ENCODE results near the gene CLDN19.
"Not testable (repeated sequence)": the region's sequence is repeated elsewhere in the genome, so short reads cannot be mapped to it uniquely, and the experiment has no call there.

Gene CLDN19

DNA sequence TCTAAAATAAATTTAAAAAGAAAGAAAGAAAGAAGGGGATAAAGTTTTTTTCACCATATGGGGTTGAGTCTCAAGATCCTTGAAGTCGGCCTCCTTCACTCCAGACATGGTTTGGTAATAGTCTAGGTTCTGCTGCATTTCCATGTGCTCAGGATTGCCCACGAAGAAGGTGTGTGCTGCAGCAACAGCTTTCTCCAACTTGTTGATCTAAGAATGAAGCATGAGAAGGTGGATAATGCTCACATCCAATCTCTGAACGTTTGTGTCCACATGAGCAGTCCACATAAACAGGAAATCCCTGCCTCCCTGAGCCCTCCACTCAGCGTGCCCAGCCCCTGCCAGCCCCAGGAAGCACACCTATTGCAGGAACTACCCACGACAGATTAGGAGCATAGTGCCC is 22.2 kb upstream of the CLDN19 start:
- no peak for DNase-seq (ENCODE audit: extremely low spot score, insufficient read length, low read depth)
- FAIRE-seq, result no peak

GRCh38 chr1:42761567-42761966 is 21.5 kb upstream of the CLDN19 start:
- FAIRE-seq (no peak), DNase-seq (ENCODE audit: extremely low spot score, insufficient read length, low read depth) (no peak)

- DNase-seq (ENCODE audit: extremely low spot score, insufficient read length, low read depth), result no peak
- FAIRE-seq, result no peak
Observed at GRCh38 chr1:42759114-42759513, 19.1 kb upstream of the CLDN19 start.

- DNase-seq (ENCODE audit: extremely low spot score, insufficient read length, low read depth) (no peak), FAIRE-seq (no peak)
Observed at GRCh38 chr1:42758641-42759040, 18.6 kb upstream of the CLDN19 start.

- DNase-seq (ENCODE audit: extremely low spot score, insufficient read length, low read depth) (no peak), FAIRE-seq (no peak)
Observed at GRCh38 chr1:42757892-42758275, 17.8 kb upstream of the CLDN19 start.

DNA sequence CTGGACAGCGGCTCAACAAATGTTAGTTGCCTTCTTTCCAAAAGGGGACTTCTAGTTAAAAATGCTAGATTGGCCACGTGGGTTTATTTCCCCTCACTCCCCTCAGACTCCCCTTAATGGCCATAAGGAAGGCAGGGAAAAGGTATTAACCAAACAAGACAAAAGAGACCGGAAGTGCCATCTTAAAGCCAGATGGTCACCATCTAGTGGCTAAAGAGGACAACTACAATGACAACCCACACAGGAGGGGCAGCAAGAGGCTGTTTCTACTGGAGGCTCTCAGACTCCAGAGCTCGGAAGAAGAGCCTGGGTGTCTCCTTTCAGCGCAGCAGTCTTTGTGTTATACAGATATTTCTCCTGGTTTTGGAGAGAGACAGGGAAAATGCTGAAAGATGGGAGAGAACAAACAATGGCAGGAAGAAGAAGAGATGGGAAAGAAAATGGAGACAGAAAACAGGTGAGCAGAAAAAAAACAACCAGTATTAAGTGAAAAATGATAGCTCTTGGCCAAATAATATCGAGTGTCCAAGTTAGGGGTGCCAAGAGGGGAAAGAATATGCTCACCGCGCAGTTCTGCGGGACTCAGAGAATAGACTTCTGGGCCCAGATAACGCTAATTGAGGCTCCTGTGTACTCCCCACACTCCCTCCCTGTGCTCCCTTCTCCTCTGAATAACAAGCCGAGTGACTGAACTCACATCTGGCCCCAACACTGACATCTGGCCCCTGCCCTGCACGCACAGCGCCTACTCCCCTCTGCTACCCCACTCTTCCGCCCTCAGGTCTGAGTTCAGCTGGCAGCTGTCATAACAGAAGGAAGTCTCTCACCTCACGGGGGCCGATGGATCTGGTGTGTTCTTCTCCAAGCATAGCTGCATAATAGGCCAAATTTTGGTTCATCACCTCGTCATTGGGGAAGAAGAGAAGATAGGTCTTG is 17.2 kb upstream of the CLDN19 start:
- DNase-seq (ENCODE audit: extremely low spot score, insufficient read length, low read depth), result peak; percentile 55

GRCh38 chr1:42753070-42753469 is 13.0 kb upstream of the CLDN19 start:
- FAIRE-seq, result no peak

More for the DNA sequence above, 17.2 kb upstream of the CLDN19 start:
- FAIRE-seq, result peak; percentile 90

GRCh38 chr1:42752284-42752683 is 12.2 kb upstream of the CLDN19 start:
- FAIRE-seq (no peak), DNase-seq (ENCODE audit: extremely low spot score, insufficient read length, low read depth) (no peak)

More at GRCh38 chr1:42753070-42753469, 13.0 kb upstream of the CLDN19 start:
- DNase-seq (ENCODE audit: extremely low spot score, insufficient read length, low read depth), result no peak

- FAIRE-seq; DNase-seq (ENCODE audit: extremely low spot score, insufficient read length, low read depth): not testable (repeated sequence)
Observed at GRCh38 chr1:42751511-42752070, 11.6 kb upstream of the CLDN19 start.

DNA sequence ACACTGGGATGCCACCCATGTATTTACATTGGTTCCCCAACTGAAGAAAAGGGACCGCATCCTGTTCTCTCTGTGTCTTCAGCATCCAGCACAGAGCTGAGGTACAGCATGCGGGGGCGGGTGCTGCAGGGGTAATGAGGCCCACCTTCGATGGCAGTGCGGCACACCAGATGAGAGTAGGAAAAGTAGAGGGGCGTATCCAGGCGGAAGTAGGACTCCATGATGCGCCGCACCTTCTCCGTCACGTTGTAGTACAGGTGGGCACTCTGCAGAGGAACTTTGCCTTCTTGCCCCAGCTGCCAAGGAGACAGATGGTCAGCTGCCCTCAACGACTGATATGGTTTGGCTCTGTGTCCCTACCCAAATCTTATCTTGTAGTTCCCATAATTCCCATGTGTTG is 10.0 kb upstream of the CLDN19 start:
- DNase-seq (ENCODE audit: extremely low spot score, insufficient read length, low read depth) (no peak), FAIRE-seq (no peak)

DNA sequence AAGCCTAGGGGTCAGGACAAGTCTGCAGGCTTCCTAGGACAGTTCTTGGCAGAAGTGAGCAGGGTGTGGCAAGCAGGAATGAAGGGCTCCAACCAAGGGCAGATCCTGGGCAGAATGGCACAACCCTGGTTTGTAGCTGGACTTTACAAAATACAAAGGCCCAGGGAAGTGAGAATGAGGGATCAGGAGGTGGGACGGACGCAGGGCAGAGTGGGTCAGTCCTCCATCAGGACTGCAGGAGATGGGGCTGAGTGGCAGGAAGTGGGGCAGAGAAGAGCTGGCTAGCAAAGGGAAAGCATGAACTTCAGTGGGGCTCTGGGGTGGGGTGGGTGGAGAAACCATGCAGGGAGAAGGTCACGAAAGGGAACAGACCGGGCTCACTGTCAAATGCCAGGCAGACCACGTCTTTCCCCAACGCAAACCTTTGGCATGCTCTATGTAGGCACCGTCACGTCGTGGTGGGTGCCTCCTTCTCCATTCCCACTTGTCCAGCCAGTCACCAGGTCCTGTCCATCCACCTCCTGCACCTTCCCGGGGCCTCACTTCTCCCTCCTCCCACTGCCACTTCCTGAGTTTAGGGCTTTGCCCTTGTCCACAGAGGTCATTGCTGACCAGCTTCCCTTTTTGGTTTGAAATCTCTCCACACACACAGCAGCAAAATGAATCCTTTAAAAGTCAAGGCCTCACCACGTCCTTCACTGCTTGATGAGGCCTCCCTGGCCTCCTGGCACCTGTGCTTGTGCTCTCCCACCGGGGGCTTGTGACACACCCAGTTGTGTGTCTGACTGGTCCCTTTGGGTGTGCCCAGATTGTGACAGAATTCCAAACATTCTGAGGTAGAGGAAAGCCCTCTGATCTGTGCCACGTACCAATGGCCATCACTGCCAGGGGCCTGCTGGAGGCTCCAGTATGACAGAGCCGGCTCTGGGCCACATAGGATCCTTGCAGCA is 8.7 kb upstream of the CLDN19 start:
- DNase-seq (ENCODE audit: extremely low spot score, insufficient read length, low read depth) (no peak), FAIRE-seq (no peak)

DNA sequence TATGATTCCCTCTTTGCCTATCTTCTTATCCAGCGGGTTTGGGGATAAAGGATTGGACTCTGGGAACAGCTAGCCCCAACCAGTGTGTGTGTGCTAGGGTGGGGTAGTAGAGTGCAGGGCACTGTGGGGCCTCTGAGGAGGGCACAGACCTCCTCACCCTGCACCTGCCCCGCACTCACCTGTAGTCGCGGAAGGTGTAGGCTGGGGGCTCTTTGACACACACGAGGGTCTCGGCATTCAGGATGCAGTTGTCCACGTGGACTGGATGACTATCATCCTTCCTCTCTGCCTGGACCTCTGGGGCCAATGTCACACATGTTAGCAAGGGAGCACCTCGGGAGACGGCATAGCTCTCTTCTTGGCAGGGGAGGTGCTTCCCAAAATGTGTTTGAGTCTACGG is 8.0 kb upstream of the CLDN19 start:
- FAIRE-seq (no peak), DNase-seq (ENCODE audit: extremely low spot score, insufficient read length, low read depth) (no peak)

DNA sequence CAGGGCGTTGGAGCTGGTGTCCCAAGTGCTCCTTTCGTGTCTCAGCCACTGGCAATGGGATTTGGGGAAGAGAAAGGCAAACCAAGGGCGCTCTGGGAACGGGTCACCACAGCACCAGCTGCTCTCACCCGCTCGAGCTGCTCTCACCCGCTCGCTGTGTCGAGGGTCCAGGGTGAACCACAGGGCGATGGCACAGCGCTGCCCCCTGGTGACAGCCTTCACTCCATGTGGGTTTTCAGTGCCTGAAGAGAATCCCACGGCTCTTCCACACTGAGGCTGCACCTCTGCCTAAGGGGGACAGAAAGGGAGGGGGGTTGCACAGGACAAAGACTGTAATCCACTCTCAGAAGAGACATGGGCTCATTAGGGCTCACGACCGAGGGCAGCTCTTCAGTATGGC is 7.1 kb upstream of the CLDN19 start:
- DNase-seq (ENCODE audit: extremely low spot score, insufficient read length, low read depth) (no peak), FAIRE-seq (peak; percentile 48)

DNA sequence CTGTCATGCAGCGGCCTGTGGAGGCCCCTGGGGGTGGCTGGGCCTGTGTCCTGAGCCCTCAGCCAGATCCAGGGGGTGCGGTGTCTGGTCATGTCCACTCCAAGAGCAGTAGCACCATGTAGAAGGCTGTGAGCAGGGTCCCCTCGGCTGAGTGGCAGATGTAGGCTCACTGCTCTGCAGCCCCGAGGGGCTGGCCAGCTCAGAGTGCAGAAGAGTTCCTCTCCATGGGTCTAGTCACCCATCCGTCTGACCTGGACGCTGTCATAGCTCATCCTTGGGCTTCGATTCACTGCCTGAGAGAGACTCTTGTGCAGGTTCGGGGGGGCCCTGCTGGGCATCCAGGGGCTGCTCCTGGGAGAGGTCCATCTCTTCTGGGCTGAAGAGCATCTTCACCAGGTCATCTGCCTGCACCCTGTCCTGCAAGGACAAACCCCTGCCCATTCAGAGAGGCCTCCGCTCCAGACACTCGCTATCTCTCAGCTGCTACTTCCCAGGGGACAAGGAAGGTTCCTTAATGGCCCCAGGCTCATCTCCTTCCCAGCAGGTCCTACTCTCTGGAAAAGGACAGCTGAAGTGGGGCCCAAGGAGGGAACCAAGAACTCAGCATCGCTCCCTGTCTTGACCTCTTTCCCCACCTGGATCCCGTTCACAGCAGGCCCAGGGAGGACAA is 6.5 kb upstream of the CLDN19 start:
- FAIRE-seq, result no peak
- DNase-seq (ENCODE audit: extremely low spot score, insufficient read length, low read depth), result no peak

GRCh38 chr1:42745851-42746250 is 5.8 kb upstream of the CLDN19 start:
- no peak for FAIRE-seq
- DNase-seq (ENCODE audit: extremely low spot score, insufficient read length, low read depth), result no peak

DNA sequence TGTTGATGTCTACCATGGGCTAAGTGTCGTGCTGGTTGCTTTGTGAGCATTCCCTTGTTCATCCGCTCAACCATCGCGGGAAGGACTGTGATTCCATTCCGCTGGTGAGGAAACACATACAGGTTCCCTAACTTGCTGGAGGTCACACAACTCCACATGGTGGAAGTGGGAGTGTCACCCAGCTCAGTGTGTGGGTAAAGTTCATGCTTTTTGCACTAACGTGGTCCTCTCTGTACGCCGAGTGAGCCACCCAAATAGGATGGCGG is 4.0 kb upstream of the CLDN19 start:
- FAIRE-seq (no peak), DNase-seq (ENCODE audit: extremely low spot score, insufficient read length, low read depth) (no peak)

- no peak for DNase-seq (ENCODE audit: extremely low spot score, insufficient read length, low read depth)
- FAIRE-seq, result no peak
Observed at GRCh38 chr1:42743317-42744147, 3.5 kb upstream of the CLDN19 start.

- DNase-seq (ENCODE audit: extremely low spot score, insufficient read length, low read depth), result no peak
- no peak for FAIRE-seq
Observed at GRCh38 chr1:42742617-42743316, 2.7 kb upstream of the CLDN19 start.

DNA sequence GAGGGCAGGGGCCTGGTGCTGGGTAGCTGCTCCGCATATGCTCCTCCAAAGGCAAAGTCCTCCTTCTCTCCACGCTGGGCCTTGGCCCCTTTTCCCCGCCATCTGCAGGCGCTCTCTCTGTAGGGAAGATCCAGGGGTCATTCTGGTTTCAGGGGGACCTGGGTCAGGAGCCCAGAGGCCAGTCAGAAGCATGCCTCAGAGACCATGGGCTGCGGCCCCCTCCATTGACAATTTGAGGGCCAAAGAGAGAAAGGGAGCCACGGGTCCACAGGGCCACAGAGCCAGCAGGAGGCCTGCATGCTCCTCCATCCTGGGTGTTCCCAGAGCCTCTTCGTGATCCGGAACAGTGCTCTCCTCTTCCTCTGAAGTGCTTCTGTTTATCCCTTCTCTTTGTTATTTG is 2.1 kb upstream of the CLDN19 start:
- FAIRE-seq (no peak), DNase-seq (ENCODE audit: extremely low spot score, insufficient read length, low read depth) (no peak)

All from GM18507 (cell line).